K562 (cell line): ENCODE measurements around the gene FIG4. TPM values are rescaled to one million over a fixed set of nuclear protein-coding genes. Genes with fewer than 3 reads are reported as not detected.

ENCODE experiments used
- ATAC-seq: fragments of 200-7000 bp; cut with Tn5 transposase; 3 replicates; pipeline ENCODE4 v1.9.1; 2020; ENCODE audit warnings: moderate library complexity
- BruUV-seq: library from RNA; stranded (reverse); fragments of 400-500 nt; replicated peaks from 2 replicates; lab custom pipeline; 2021; lab: Mats Ljungman, UMichigan
- CTCF ChIA-PET: fragments of 300-600 bp; formaldehyde crosslinking; extraction: SDS; loops from one replicate; lab custom pipeline; 2021; ENCODE audit warnings: low intra/inter-chr PET ratio; lab: Yijun Ruan, JAX
- POLR2A ChIA-PET: fragments of 300-600, 350-650 bp; sonication (Branson Sonifier 250); formaldehyde crosslinking; extraction: SDS; loops from one replicate; lab custom pipeline; 2021; ENCODE audit warnings: antibody characterized with exemption, inconsistent platforms; lab: Yijun Ruan, JAX
- DNase-seq, 4 experiments: peaks; one replicate each; pipeline versions ENCODE4 v3.0.0 to v3.0.0-alpha.2; 2011 to 2018; ENCODE audit warnings: low spot score in 3 of 4, mixed read lengths in 3 of 4; ENCODE audit errors: extremely low read depth in 1 of 4
- FAIRE-seq: peaks from 2 replicates; lab custom pipeline; 2011; peaks lifted over from hg19 to GRCh38; lab: Jason Lieb, UNC
- H2AFZ ChIP-seq: 2 replicates; pipeline ENCODE4 v1.6.0; 2011; ENCODE audit warnings: low read depth, low read length, control low read depth, inconsistent platforms
- H3K27ac ChIP-seq: fragments of 200-600 bp; 3 replicates; pipeline ENCODE4 v1.8.0; 2011; ENCODE audit warnings: low read depth, mild to moderate bottlenecking, control low read depth, inconsistent platforms, low read length, moderate library complexity, mixed read lengths; ENCODE audit errors: extremely low read depth
- H3K27me3 ChIP-seq, 2 experiments: fragments of 300-600 bp in 1 of 2; 2 replicates in 1 of 2; 3 replicates in 1 of 2; pipeline versions ENCODE4 v1.6.0 to v1.8.0; 2011; ENCODE audit warnings: inconsistent platforms in 2 of 2, low read length in 2 of 2, mild to moderate bottlenecking in 1 of 2, mixed read lengths in 1 of 2, moderate library complexity in 1 of 2; ENCODE audit not compliant: control insufficient read depth in 2 of 2, insufficient read depth in 2 of 2
- H3K36me3 ChIP-seq: fragments of 300-600 bp; 3 replicates; pipeline ENCODE4 v1.8.0; 2011; ENCODE audit warnings: mild to moderate bottlenecking, low read length, inconsistent platforms; ENCODE audit not compliant: control insufficient read depth, insufficient read depth
- H3K4me1 ChIP-seq, 2 experiments: fragments of 200-600 bp in 1 of 2; replicated peaks in 1 of 2; 2 replicates in 1 of 2; 3 replicates in 1 of 2; pipeline versions ENCODE4 v1.5.1 to v1.8.0; 2011; ENCODE audit warnings: inconsistent platforms in 2 of 2, low read length in 2 of 2, mild to moderate bottlenecking in 1 of 2, mixed read lengths in 1 of 2, moderate library complexity in 1 of 2; ENCODE audit not compliant: control insufficient read depth in 2 of 2, insufficient read depth in 2 of 2
- H3K4me2 ChIP-seq: 2 replicates; pipeline ENCODE4 v1.6.1; 2011; ENCODE audit warnings: low read length, control low read depth, inconsistent platforms, mixed read lengths; ENCODE audit not compliant: insufficient read depth
- H3K4me3 ChIP-seq: fragments of 200-600 bp; sonication (generic), shearing (Covaris generic); 2 replicates; pipeline ENCODE4 v1.5.1; 2016; ENCODE audit warnings: control low read depth, inconsistent platforms
- H3K79me2 ChIP-seq: fragments of 200-600 bp; 3 replicates; pipeline ENCODE4 v1.8.0; 2011; ENCODE audit warnings: low read length, inconsistent platforms; ENCODE audit not compliant: control insufficient read depth, insufficient read depth
- H3K9ac ChIP-seq, 2 experiments: 2 replicates each; pipeline versions ENCODE4 v1.6.0 to v1.6.1; 2011; ENCODE audit warnings: low read depth in 2 of 2, low read length in 2 of 2, control low read depth in 1 of 2, inconsistent platforms in 1 of 2, mild to moderate bottlenecking in 1 of 2, mixed read lengths in 1 of 2; ENCODE audit not compliant: insufficient read depth in 1 of 2
- H3K9me1 ChIP-seq: one replicate; pipeline ENCODE4 v1.6.0; 2011; ENCODE audit warnings: inconsistent platforms, mild to moderate bottlenecking, low read length, moderate library complexity; ENCODE audit not compliant: control insufficient read depth, insufficient read depth
- H3K9me3 ChIP-seq: replicated peaks from 2 replicates; pipeline ENCODE4 v1.5.1; 2011; ENCODE audit warnings: low read depth, low read length, inconsistent platforms; ENCODE audit not compliant: control insufficient read depth, insufficient read depth
- H4K20me1 ChIP-seq: replicated peaks from 2 replicates; pipeline ENCODE4 v1.6.1; 2011; ENCODE audit warnings: low read length, inconsistent platforms, mixed read lengths; ENCODE audit not compliant: control insufficient read depth, insufficient read depth
- ARID4B ChIP-seq: sonication (generic); formaldehyde crosslinking; IDR thresholded peaks from 2 replicates; pipeline ENCODE4 v1.8.0; 2022; ENCODE audit warnings: mild to moderate bottlenecking, missing genetic modification reagents
- CBFA2T2 ChIP-seq: fragments of 450-650 bp; conservative IDR thresholded peaks from 2 replicates; pipeline ENCODE4 v1.6.1; 2017; ENCODE audit warnings: mild to moderate bottlenecking
- CBX2 ChIP-seq: fragments of 200-600 bp; sonication (generic); IDR thresholded peaks from one replicate; pipeline ENCODE4 v1.6.1; 2012; ENCODE audit warnings: mild to moderate bottlenecking, low read length, inconsistent platforms; ENCODE audit not compliant: insufficient read depth, poor library complexity, severe bottlenecking
- GTF2F1 ChIP-seq: IDR thresholded peaks from 2 replicates; pipeline ENCODE4 v1.6.1; 2011; ENCODE audit warnings: low read depth, low read length, improper control_type of control experiment
- HCFC1 ChIP-seq: IDR thresholded peaks from 2 replicates; pipeline ENCODE4 v1.6.1; 2012; ENCODE audit warnings: low read depth, low read length, improper control_type of control experiment
- HMG20A ChIP-seq: fragments of 450-650 bp; formaldehyde crosslinking; conservative IDR thresholded peaks from 2 replicates; pipeline ENCODE4 v1.4.0; 2020; ENCODE audit warnings: mild to moderate bottlenecking, mixed read lengths
- IFI16 ChIP-seq: fragments of 250-450 bp; sonication (Bioruptor Pico); IDR thresholded peaks from 2 replicates; pipeline ENCODE4 v2.1.2; 2022; ENCODE audit warnings: mild to moderate bottlenecking, inconsistent platforms
- KLF10 ChIP-seq: fragments of 250-450 bp; sonication (Bioruptor Pico); IDR thresholded peaks from 2 replicates; pipeline ENCODE4 v1.6.1; 2021; ENCODE audit warnings: matching md5 sums
- PATZ1 ChIP-seq: fragments of 250-450 bp; sonication (Bioruptor Pico); IDR thresholded peaks from 2 replicates; pipeline ENCODE4 v1.5.0; 2020; ENCODE audit warnings: mild to moderate bottlenecking, borderline replicate concordance
- SMAD3 ChIP-seq: fragments of 450-650 bp; formaldehyde crosslinking; conservative IDR thresholded peaks from 2 replicates; pipeline ENCODE4 v1.4.0; 2020; ENCODE audit warnings: mild to moderate bottlenecking
- SRF ChIP-seq, 2 experiments: fragments of 250-450, 450-650 bp in 1 of 2; sonication (Bioruptor Pico) in 1 of 2; sonication (generic) in 1 of 2; formaldehyde crosslinking; IDR thresholded peaks; 2 replicates each; pipeline versions ENCODE4 v1.5.0 to v1.5.1; 2020 to 2022; ENCODE audit warnings: mild to moderate bottlenecking in 1 of 2, missing genetic modification reagents in 1 of 2
- U2AF1 ChIP-seq: fragments of 200-400 bp; formaldehyde crosslinking; optimal IDR thresholded peaks from 2 replicates; pipeline ENCODE3; 2017; ENCODE audit warnings: mild to moderate bottlenecking, low read depth, low read length, moderate library complexity
- ZC3H11A ChIP-seq: IDR thresholded peaks from 2 replicates; pipeline ENCODE4 v1.6.1; 2012; ENCODE audit warnings: low read depth, low read length, improper control_type of control experiment
- ZNF239 ChIP-seq: fragments of 250-450 bp; sonication (Bioruptor Pico); IDR thresholded peaks from 2 replicates; pipeline ENCODE4 v1.4.0; 2020; ENCODE audit warnings: mild to moderate bottlenecking
- ZNF639 ChIP-seq, 2 experiments: fragments of 200-800 bp in 1 of 2; sonication (Bioruptor generic) in 1 of 2; sonication (generic) in 1 of 2; formaldehyde crosslinking in 1 of 2; IDR thresholded peaks in 1 of 2; conservative IDR thresholded peaks in 1 of 2; 2 replicates each; pipeline versions ENCODE4 v1.5.0 to v1.6.1; 2016 to 2020; ENCODE audit warnings: missing compliant biosample characterization in 1 of 2, missing genetic modification characterization in 1 of 2, missing genetic modification reagents in 1 of 2
- ZZZ3 ChIP-seq: fragments of 450-650 bp; IDR thresholded peaks from 2 replicates; pipeline ENCODE4 v1.6.1; 2016; ENCODE audit warnings: antibody characterized with exemption, mild to moderate bottlenecking, moderate library complexity
- WGBS: fragments of 100-300 bp; shearing (Covaris generic); methylation state at CpG from one replicate; pipeline ENCODE4 v1.1.6; 2016; ENCODE audit warnings: low coverage, mixed read lengths; ENCODE audit not compliant: insufficient coverage; ENCODE audit errors: missing lambda C conversion rate; 5-methylcytosine and 5-hydroxymethylcytosine counted together
- in situ Hi-C: fragments of 300-500 bp; cut with MboI; formaldehyde crosslinking; loops from 4 replicates; pipeline ENCODE4 v1.15.0; 2018; ENCODE audit warnings: inconsistent platforms, mixed read lengths
- intact Hi-C: fragments of 100-400 bp; cut with micrococcal nuclease; formaldehyde crosslinking; loops from 2 replicates; pipeline ENCODE4 v1.14.2; 2022
- polyA plus RNA-seq, 8 experiments: library from polyadenylated mRNA; depleted of rRNA in 4 of 8; stranded (reverse) in 5 of 8; unstranded in 3 of 8; fragments of >200 nt; fragmentation: Nextera tagmentation in 2 of 8; fragmentation: Illumina TruSeq in 1 of 8; extraction: Ambion mirVana in 2 of 8; extraction: Trizol in 1 of 8; gene quantifications; 2 replicates each; pipeline versions ENCODE4 v1.2.1 to v1.2.3, GENCODE V29; 2011 to 2014; ENCODE audit warnings: inconsistent platforms in 1 of 8, missing spikeins in 1 of 8
- total RNA-seq, 7 experiments: library from RNA; depleted of rRNA in 6 of 7; stranded (reverse); fragments of >200 nt in 6 of 7; fragmentation: Illumina TruSeq in 2 of 7; extraction: Trizol in 2 of 7; gene quantifications; 2 replicates each; pipeline versions ENCODE4 v1.2.1 to v1.2.3, GENCODE V29; 2011 to 2021; ENCODE audit warnings: low replicate concordance in 1 of 7

Gene FIG4
- total and polyA plus RNA-seq, 9 of the 15 experiments (the other 6 are each of a cell fraction or from before 2014, with no cell fraction given) = 1.5 to 6.8 (median 4.3) TPM

- H3K4me1 ChIP-seq = no peaks in the 10 kb centered on the region
- H3K9me3 ChIP-seq = no peaks in the 10 kb centered on the region
- DNase-seq (no peak), ATAC-seq (no peak), FAIRE-seq (no peak)
- CTCF ChIA-PET = no interaction called here
- no peaks in the 10 kb centered on the region for H4K20me1 ChIP-seq
- H3K9ac ChIP-seq = no peak overlapping the region
- POLR2A ChIA-PET = no interaction called here
- no peak overlapping the region for H3K27ac ChIP-seq
- BruUV-seq = no TSS peak
- no peak overlapping the region for H3K4me2 ChIP-seq
- 0% methylated on average over 1 of the region's 1 CpG for whole genome bisulfite sequencing
- intact Hi-C loops (loop anchor here (10.0 kb wide), 1 partner anchor 614 kb away; no protein-coding TSS in a partner anchor), in situ Hi-C loops (loop anchor here (5.0 kb wide), 1 partner anchor 74 kb away; no protein-coding TSS in a partner anchor)
- no peak overlapping the region for H3K4me3 ChIP-seq
- no peaks in the 10 kb centered on the region; a peak in 1 of 5 replicates for H3K27me3 ChIP-seq
- no peak overlapping the region for H2AFZ ChIP-seq
- no peaks in the 10 kb centered on the region for H3K79me2 ChIP-seq
- no peaks in the 10 kb centered on the region for H3K36me3 ChIP-seq
- H3K9me1 ChIP-seq = no peaks in the 10 kb centered on the region
- TF ChIP-seq HCFC1 (no peak), CBX2 (no peak), IFI16 (no peak), GTF2F1 (no peak), ZNF239 (CRISPR knock-in tag) (no peak), ZZZ3 (no peak), ZNF639 (CRISPR knock-in tag; conservative IDR thresholded peaks at IDR 0.05 in 1 of 2, IDR thresholded peaks at IDR 0.05 in 1 of 2) (no peak), PATZ1 (CRISPR knock-in tag) (no peak), CBFA2T2 (no peak), U2AF1 (no peak), ARID4B (CRISPR knock-in tag) (no peak), SRF (CRISPR knock-in tag; IDR thresholded peaks at IDR 0.05) (no peak), HMG20A (no peak), SMAD3 (CRISPR knock-in tag) (no peak), ZC3H11A (no peak), KLF10 (CRISPR knock-in tag) (no peak)
Measured at GRCh38 chr6:109781001-109781400, 89.9 kb downstream of the FIG4 start.
